HepG2 (cell line): ENCODE data around the gene PALM. TPM values are rescaled to one million over a fixed set of nuclear protein-coding genes. Genes with fewer than 3 reads are reported as not detected.

Source experiments
- ATAC-seq: fragments of 200-7000 bp; cut with Tn5 transposase; 3 replicates; pipeline ENCODE4 v1.9.1; 2020; ENCODE audit warnings: mild to moderate bottlenecking, moderate library complexity
- BruUV-seq: library from RNA; stranded (reverse); fragments of 400-500 nt; replicated peaks from 2 replicates; lab custom pipeline; 2021; lab: Mats Ljungman, UMichigan
- CTCF ChIA-PET: fragments of 300-600 bp; formaldehyde crosslinking; extraction: SDS; loops from one replicate; lab custom pipeline; 2021; ENCODE audit warnings: low total read pairs, inconsistent platforms, low intra/inter-chr PET ratio; lab: Yijun Ruan, JAX
- POLR2A ChIA-PET: fragments of 350-600 bp; sonication (Branson Sonifier 250); formaldehyde crosslinking; loops from one replicate; lab custom pipeline; 2020; ENCODE audit warnings: antibody characterized with exemption, inconsistent platforms; lab: Yijun Ruan, JAX
- DNase-seq: peaks from one replicate; pipeline ENCODE4 v3.0.0-alpha.2; 2015; ENCODE audit warnings: low spot score
- FAIRE-seq: peaks from 3 replicates; lab custom pipeline; 2011; peaks lifted over from hg19 to GRCh38; lab: Jason Lieb, UNC
- H2AFZ ChIP-seq: one replicate; pipeline ENCODE4 v1.6.1; 2011; ENCODE audit warnings: low read length, inconsistent platforms
- H3K27ac ChIP-seq: fragments of 300-600 bp; 3 replicates; pipeline ENCODE4 v1.8.0; 2011; ENCODE audit warnings: mixed run types, mild to moderate bottlenecking, mixed read lengths, low read length, inconsistent platforms; ENCODE audit not compliant: insufficient read depth; ENCODE audit errors: extremely low read length
- H3K27me3 ChIP-seq, 2 experiments: fragments of 200-600 bp in 1 of 2; 2 replicates in 1 of 2; 3 replicates in 1 of 2; pipeline versions ENCODE4 v1.6.0 to v1.8.0; 2011; ENCODE audit warnings: low read length in 2 of 2, mild to moderate bottlenecking in 2 of 2, moderate library complexity in 2 of 2, inconsistent platforms in 1 of 2; ENCODE audit not compliant: insufficient read depth in 2 of 2, control insufficient read depth in 1 of 2
- H3K36me3 ChIP-seq, 2 experiments: fragments of 200-600 bp in 1 of 2; replicated peaks in 1 of 2; 2 replicates in 1 of 2; 3 replicates in 1 of 2; pipeline versions ENCODE4 v1.5.1 to v1.8.0; 2011; ENCODE audit warnings: low read length in 2 of 2, inconsistent platforms in 1 of 2; ENCODE audit not compliant: insufficient read depth in 2 of 2, control insufficient read depth in 1 of 2
- H3K4me1 ChIP-seq: 2 replicates; pipeline ENCODE4 v1.5.1; 2012; ENCODE audit warnings: low read length, inconsistent platforms; ENCODE audit not compliant: insufficient read depth
- H3K4me2 ChIP-seq: 2 replicates; pipeline ENCODE4 v1.6.0; 2011; ENCODE audit warnings: low read depth, low read length, inconsistent platforms
- H3K4me3 ChIP-seq, 3 experiments: fragments of 200-600 bp in 1 of 3; sonication (generic), shearing (Covaris generic) in 1 of 3; replicated peaks in 1 of 3; 2 replicates each; pipeline ENCODE4 v1.5.1; 2011 to 2016; ENCODE audit warnings: low read length in 3 of 3, inconsistent platforms in 2 of 3, low read depth in 2 of 3, mild to moderate bottlenecking in 2 of 3, control low read depth in 1 of 3, mixed read lengths in 1 of 3; ENCODE audit not compliant: insufficient read depth in 1 of 3
- H3K79me2 ChIP-seq: one replicate; pipeline ENCODE4 v1.6.1; 2011; ENCODE audit warnings: low read length, inconsistent platforms; ENCODE audit not compliant: insufficient read depth
- H3K9ac ChIP-seq: 2 replicates; pipeline ENCODE4 v1.6.0; 2011; ENCODE audit warnings: mild to moderate bottlenecking, low read depth, low read length, inconsistent platforms; ENCODE audit not compliant: insufficient read depth
- H3K9me3 ChIP-seq: 2 replicates; pipeline ENCODE4 v1.5.1; 2012; ENCODE audit warnings: mild to moderate bottlenecking, low read length
- H4K20me1 ChIP-seq: 2 replicates; pipeline ENCODE4 v1.6.0; 2011; ENCODE audit warnings: inconsistent platforms, mild to moderate bottlenecking, low read length, moderate library complexity; ENCODE audit not compliant: insufficient read depth
- FOXJ3 ChIP-seq: sonication (generic); formaldehyde crosslinking; IDR thresholded peaks from 2 replicates; pipeline ENCODE4 v1.4.0; 2020; ENCODE audit warnings: missing genetic modification reagents, mild to moderate bottlenecking, borderline replicate concordance
- MXD1 ChIP-seq: sonication (generic); formaldehyde crosslinking; IDR thresholded peaks from 2 replicates; pipeline ENCODE4 v1.4.0; 2020; ENCODE audit warnings: mild to moderate bottlenecking, missing genetic modification reagents
- POLR2AphosphoS5 ChIP-seq: IDR thresholded peaks from 2 replicates; pipeline ENCODE4 v1.6.1; 2012; ENCODE audit warnings: low read depth, low read length
- ZMYM2 ChIP-seq: sonication (generic); formaldehyde crosslinking; IDR thresholded peaks from 2 replicates; pipeline ENCODE4 v1.8.0; 2022; ENCODE audit warnings: mild to moderate bottlenecking, missing genetic modification reagents
- ZNF567 ChIP-seq: sonication (generic); formaldehyde crosslinking; IDR thresholded peaks from 2 replicates; pipeline ENCODE4 v1.8.1; 2023; ENCODE audit warnings: mild to moderate bottlenecking, missing genetic modification reagents, borderline replicate concordance
- WGBS: methylation state at CpG from one replicate; pipeline ENCODE4 v1.1.6; 2017; ENCODE audit warnings: low lambda C conversion rate; 5-methylcytosine and 5-hydroxymethylcytosine counted together
- in situ Hi-C: cut with HindIII; loops from 2 replicates; pipeline ENCODE4 v1.10.0; 2017; ENCODE audit warnings: low pct_unique_long_range_greater_than_20kb; ENCODE audit not compliant: extremely low pct_ligation_motif_present
- intact Hi-C: fragments of 100-400 bp; cut with micrococcal nuclease; formaldehyde crosslinking; loops from one replicate; pipeline ENCODE4 v1.10.0; 2022; ENCODE audit not compliant: unreplicated experiment
- polyA plus RNA-seq, 8 experiments: library from polyadenylated mRNA; depleted of rRNA in 3 of 8; stranded (reverse) in 7 of 8; unstranded in 1 of 8; fragments of >200 nt; fragmentation: Illumina TruSeq in 4 of 8; extraction: Trizol in 4 of 8; gene quantifications; 2 replicates each; pipeline versions ENCODE4 v1.2.1 to v1.2.3, GENCODE V29; 2011 to 2016; ENCODE audit warnings: low read depth in 4 of 8, missing spikeins in 1 of 8, mixed read lengths in 1 of 8; ENCODE audit not compliant: insufficient read depth in 1 of 8
- total RNA-seq, 5 experiments: library from RNA; depleted of rRNA; stranded (reverse); fragments of >200 nt; fragmentation: Illumina TruSeq; extraction: Trizol; gene quantifications; 2 replicates each; pipeline ENCODE4 v1.2.3, GENCODE V29; 2016; ENCODE audit warnings: low read depth in 1 of 5
- TF ChIP-seq, protein P1 (sequence below): sonication (generic); formaldehyde crosslinking; IDR thresholded peaks from 2 replicates; pipeline ENCODE4 v1.4.0; 2020; ENCODE audit warnings: missing genetic modification reagents
- TF ChIP-seq, protein P2 (sequence below): sonication (generic); formaldehyde crosslinking; IDR thresholded peaks from 2 replicates; pipeline ENCODE4 v1.4.0; 2020; ENCODE audit warnings: missing genetic modification reagents

Gene PALM
- total and polyA plus RNA-seq, 2 of the 13 experiments (the other 11 are each of a cell fraction or from before 2014, with no cell fraction given): 4.0 to 9.7 TPM

- no peak for TF ChIP-seq ZMYM2
- TF ChIP-seq POLR2AphosphoS5: no peak
- TF ChIP-seq ZNF567 (CRISPR knock-in tag): no peak
- TF ChIP-seq FOXJ3 (CRISPR knock-in tag): no peak
- TF ChIP-seq, protein P1, sequence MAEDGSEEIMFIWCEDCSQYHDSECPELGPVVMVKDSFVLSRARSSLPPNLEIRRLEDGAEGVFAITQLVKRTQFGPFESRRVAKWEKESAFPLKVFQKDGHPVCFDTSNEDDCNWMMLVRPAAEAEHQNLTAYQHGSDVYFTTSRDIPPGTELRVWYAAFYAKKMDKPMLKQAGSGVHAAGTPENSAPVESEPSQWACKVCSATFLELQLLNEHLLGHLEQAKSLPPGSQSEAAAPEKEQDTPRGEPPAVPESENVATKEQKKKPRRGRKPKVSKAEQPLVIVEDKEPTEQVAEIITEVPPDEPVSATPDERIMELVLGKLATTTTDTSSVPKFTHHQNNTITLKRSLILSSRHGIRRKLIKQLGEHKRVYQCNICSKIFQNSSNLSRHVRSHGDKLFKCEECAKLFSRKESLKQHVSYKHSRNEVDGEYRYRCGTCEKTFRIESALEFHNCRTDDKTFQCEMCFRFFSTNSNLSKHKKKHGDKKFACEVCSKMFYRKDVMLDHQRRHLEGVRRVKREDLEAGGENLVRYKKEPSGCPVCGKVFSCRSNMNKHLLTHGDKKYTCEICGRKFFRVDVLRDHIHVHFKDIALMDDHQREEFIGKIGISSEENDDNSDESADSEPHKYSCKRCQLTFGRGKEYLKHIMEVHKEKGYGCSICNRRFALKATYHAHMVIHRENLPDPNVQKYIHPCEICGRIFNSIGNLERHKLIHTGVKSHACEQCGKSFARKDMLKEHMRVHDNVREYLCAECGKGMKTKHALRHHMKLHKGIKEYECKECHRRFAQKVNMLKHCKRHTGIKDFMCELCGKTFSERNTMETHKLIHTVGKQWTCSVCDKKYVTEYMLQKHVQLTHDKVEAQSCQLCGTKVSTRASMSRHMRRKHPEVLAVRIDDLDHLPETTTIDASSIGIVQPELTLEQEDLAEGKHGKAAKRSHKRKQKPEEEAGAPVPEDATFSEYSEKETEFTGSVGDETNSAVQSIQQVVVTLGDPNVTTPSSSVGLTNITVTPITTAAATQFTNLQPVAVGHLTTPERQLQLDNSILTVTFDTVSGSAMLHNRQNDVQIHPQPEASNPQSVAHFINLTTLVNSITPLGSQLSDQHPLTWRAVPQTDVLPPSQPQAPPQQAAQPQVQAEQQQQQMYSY (CRISPR knock-in tag): no peak
Observed at GRCh38 chr19:732148-733069, 23.7 kb downstream of the PALM start (continued).

DNA sequence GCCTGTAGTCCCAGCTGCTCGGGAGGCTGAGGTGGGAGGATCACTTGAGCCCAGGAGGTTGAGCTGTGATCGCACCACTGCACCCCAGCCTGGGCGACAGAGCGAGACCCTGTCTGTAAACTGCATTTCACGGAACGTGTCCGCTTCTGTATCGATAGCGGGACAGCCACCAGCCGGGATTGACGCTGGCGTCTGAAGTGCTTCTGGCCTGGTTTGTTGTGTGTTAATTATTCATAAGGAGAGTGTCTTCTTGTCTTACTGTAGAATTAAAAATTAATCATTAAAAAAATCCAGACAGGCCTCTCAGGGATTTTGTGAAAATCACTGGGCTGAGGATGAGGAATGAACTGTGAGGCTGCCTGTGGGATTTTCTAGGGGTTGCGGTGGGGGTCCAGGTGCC, 26.0 kb downstream of the PALM start:
- Histone ChIP-seq H3K4me3 (no peak overlapping the region), H3K27ac (no peak overlapping the region), H3K4me1 (peaks cover 30% of the 10 kb centered on the region), H4K20me1 (no peaks in the 10 kb centered on the region), H3K4me2 (no peak overlapping the region), H2AFZ (no peak overlapping the region), H3K79me2 (no peaks in the 10 kb centered on the region), H3K36me3 (no peaks in the 10 kb centered on the region), H3K9me3 (no peaks in the 10 kb centered on the region), H3K9ac (no peak overlapping the region), H3K27me3 (no peaks in the 10 kb centered on the region)
- intact Hi-C loops: loop anchor here (1.0 kb wide), 1 partner anchor 71 kb away; the partner anchor contains the start of gene RNF126
- TF ChIP-seq MXD1 (CRISPR knock-in tag): peak; percentile 25; the same call in 1 of the 2 replicates
- TF ChIP-seq, protein P2, sequence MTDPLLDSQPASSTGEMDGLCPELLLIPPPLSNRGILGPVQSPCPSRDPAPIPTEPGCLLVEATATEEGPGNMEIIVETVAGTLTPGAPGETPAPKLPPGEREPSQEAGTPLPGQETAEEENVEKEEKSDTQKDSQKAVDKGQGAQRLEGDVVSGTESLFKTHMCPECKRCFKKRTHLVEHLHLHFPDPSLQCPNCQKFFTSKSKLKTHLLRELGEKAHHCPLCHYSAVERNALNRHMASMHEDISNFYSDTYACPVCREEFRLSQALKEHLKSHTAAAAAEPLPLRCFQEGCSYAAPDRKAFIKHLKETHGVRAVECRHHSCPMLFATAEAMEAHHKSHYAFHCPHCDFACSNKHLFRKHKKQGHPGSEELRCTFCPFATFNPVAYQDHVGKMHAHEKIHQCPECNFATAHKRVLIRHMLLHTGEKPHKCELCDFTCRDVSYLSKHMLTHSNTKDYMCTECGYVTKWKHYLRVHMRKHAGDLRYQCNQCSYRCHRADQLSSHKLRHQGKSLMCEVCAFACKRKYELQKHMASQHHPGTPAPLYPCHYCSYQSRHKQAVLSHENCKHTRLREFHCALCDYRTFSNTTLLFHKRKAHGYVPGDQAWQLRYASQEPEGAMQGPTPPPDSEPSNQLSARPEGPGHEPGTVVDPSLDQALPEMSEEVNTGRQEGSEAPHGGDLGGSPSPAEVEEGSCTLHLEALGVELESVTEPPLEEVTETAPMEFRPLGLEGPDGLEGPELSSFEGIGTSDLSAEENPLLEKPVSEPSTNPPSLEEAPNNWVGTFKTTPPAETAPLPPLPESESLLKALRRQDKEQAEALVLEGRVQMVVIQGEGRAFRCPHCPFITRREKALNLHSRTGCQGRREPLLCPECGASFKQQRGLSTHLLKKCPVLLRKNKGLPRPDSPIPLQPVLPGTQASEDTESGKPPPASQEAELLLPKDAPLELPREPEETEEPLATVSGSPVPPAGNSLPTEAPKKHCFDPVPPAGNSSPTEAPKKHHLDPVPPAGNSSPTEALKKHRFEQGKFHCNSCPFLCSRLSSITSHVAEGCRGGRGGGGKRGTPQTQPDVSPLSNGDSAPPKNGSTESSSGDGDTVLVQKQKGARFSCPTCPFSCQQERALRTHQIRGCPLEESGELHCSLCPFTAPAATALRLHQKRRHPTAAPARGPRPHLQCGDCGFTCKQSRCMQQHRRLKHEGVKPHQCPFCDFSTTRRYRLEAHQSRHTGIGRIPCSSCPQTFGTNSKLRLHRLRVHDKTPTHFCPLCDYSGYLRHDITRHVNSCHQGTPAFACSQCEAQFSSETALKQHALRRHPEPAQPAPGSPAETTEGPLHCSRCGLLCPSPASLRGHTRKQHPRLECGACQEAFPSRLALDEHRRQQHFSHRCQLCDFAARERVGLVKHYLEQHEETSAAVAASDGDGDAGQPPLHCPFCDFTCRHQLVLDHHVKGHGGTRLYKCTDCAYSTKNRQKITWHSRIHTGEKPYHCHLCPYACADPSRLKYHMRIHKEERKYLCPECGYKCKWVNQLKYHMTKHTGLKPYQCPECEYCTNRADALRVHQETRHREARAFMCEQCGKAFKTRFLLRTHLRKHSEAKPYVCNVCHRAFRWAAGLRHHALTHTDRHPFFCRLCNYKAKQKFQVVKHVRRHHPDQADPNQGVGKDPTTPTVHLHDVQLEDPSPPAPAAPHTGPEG (CRISPR knock-in tag): no peak
- ChIA-PET CTCF (interaction anchor here (1.4 to 2.2 kb wide), 2 partner anchors 70 to 72 kb away, joined by 8 to 25 read pairs; partner anchors contain the start of gene RNF126), POLR2A (interaction anchor here (0.6 to 1.0 kb wide), 5 partner anchors 27 to 179 kb away, joined by 3 read pairs; partner anchors contain the start of gene RNF126)
- FAIRE-seq: no peak
- no peak for ATAC-seq
- no peak for DNase-seq
- no TSS peak for BruUV-seq
- WGBS: 96% methylated on average over 13 of the region's 13 CpGs
- in situ Hi-C loops: loop anchor here (5.0 to 10.0 kb wide), 2 partner anchors 67 to 150 kb away; partner anchors contain the start of gene HCN2
